ENCODE data around the gene ADSS1.

ADSS1 gene

GRCh38 chr14:104785708-104786080 is 61.7 kb downstream of the ADSS1 start:
- no peak for DNase-seq

- no peak for DNase-seq
Observed at GRCh38 chr14:104786091-104786586, 62.1 kb downstream of the ADSS1 start.

- DNase-seq: no peak
Observed at GRCh38 chr14:104786726-104787675, 63.0 kb downstream of the ADSS1 start.

GRCh38 chr14:104787736-104788135 is 63.7 kb downstream of the ADSS1 start:
- DNase-seq: no peak

- DNase-seq: no peak
Observed at GRCh38 chr14:104788161-104788818, 64.3 kb downstream of the ADSS1 start.

GRCh38 chr14:104788873-104789663 is 65.0 kb downstream of the ADSS1 start:
- no peak for DNase-seq

GRCh38 chr14:104789752-104790743 is 66.0 kb downstream of the ADSS1 start:
- no peak for DNase-seq

- DNase-seq: no peak
Observed at GRCh38 chr14:104791425-104791824, 67.4 kb downstream of the ADSS1 start.

GRCh38 chr14:104792101-104792884 is 68.3 kb downstream of the ADSS1 start:
- no peak for DNase-seq

GRCh38 chr14:104792945-104793702 is 69.1 kb downstream of the ADSS1 start:
- no peak for DNase-seq

- no peak for DNase-seq
Observed at GRCh38 chr14:104793703-104793959, 69.6 kb downstream of the ADSS1 start.

- DNase-seq: peak; percentile 40
Observed at GRCh38 chr14:104794099-104794498, 70.1 kb downstream of the ADSS1 start.

GRCh38 chr14:104794631-104794992 is 70.6 kb downstream of the ADSS1 start:
- DNase-seq: no peak

- DNase-seq: no peak
Observed at GRCh38 chr14:104794993-104795780, 71.2 kb downstream of the ADSS1 start, which contains the start of gene AKT1. TSS of gene AKT1 (minus strand) at chr14:104795748. CDS start at chr14:104792643, 3,105 bp downstream.

- DNase-seq: no peak
Observed at GRCh38 chr14:104795781-104796686, 72.0 kb downstream of the ADSS1 start.

GRCh38 chr14:104796687-104797081 is 72.7 kb downstream of the ADSS1 start:
- no peak for DNase-seq
